Medulla oblongata (tissue), 1 donor: ENCODE measurements around the gene CELF4.

ENCODE experiments used
- DNase-seq: peaks from one replicate; pipeline ENCODE4 v3.0.0-alpha.2; 2015; ENCODE audit errors: extremely low spot score

The CELF4 gene

GRCh38 chr18:37524498-37525261 is 40.9 kb downstream of the CELF4 start:
- DNase-seq, result no peak

GRCh38 chr18:37524139-37524497 is 41.5 kb downstream of the CELF4 start:
- no peak for DNase-seq

GRCh38 chr18:37521510-37522465 is 43.8 kb downstream of the CELF4 start:
- DNase-seq, result no peak

GRCh38 chr18:37520508-37520907 is 45.1 kb downstream of the CELF4 start:
- no peak for DNase-seq

GRCh38 chr18:37519510-37520135 is 46.0 kb downstream of the CELF4 start:
- no peak for DNase-seq

- no peak for DNase-seq
These were observed 49.2 kb downstream of the CELF4 start for GRCh38 chr18:37516361-37516853.

GRCh38 chr18:37514953-37515352 is 50.6 kb downstream of the CELF4 start:
- no peak for DNase-seq

GRCh38 chr18:37512400-37512799 is 53.2 kb downstream of the CELF4 start:
- no peak for DNase-seq

GRCh38 chr18:37511721-37512298 is 53.8 kb downstream of the CELF4 start:
- DNase-seq, result no peak

- no peak for DNase-seq
These were observed 56.0 kb downstream of the CELF4 start for GRCh38 chr18:37509600-37509999.

GRCh38 chr18:37508207-37508606 is 57.4 kb downstream of the CELF4 start:
- DNase-seq, result no peak

- DNase-seq, result no peak
These were observed 58.4 kb downstream of the CELF4 start for GRCh38 chr18:37507239-37507638.

GRCh38 chr18:37506001-37506400 is 59.6 kb downstream of the CELF4 start:
- no peak for DNase-seq

GRCh38 chr18:37505321-37505720 is 60.3 kb downstream of the CELF4 start:
- DNase-seq, result no peak

- DNase-seq, result no peak
These were observed 63.0 kb downstream of the CELF4 start for GRCh38 chr18:37502601-37503000.

GRCh38 chr18:37502036-37502435 is 63.6 kb downstream of the CELF4 start:
- peak; percentile 32 for DNase-seq

GRCh38 chr18:37501136-37501535 is 64.5 kb downstream of the CELF4 start:
- DNase-seq, result no peak

GRCh38 chr18:37499913-37500312 is 65.7 kb downstream of the CELF4 start:
- DNase-seq, result no peak

GRCh38 chr18:37499044-37499443 is 66.6 kb downstream of the CELF4 start:
- no peak for DNase-seq

- DNase-seq, result no peak
These were observed 67.6 kb downstream of the CELF4 start for GRCh38 chr18:37497853-37498518.

- DNase-seq, result no peak
These were observed 69.0 kb downstream of the CELF4 start for GRCh38 chr18:37496568-37496967.
